ENCODE measurements around the gene PALLD.
"Not testable (repeated sequence)": the region's sequence is repeated elsewhere in the genome, so short reads cannot be mapped to it uniquely, and the experiment has no call there.

PALLD gene

GRCh38 chr4:168489616-168490015 lies 7.2 kb upstream of the PALLD start:
- Histone ChIP-seq H3K4me3 (no peak overlapping the region), H3K27ac (no peak overlapping the region)

GRCh38 chr4:168490711-168491110 lies 6.1 kb upstream of the PALLD start:
- H3K27ac ChIP-seq, result no peak overlapping the region
- no peak overlapping the region for H3K4me3 ChIP-seq

- Histone ChIP-seq H3K27ac (no peak overlapping the region), H3K4me3 (no peak overlapping the region)
Observed at GRCh38 chr4:168491563-168491962, 5.3 kb upstream of the PALLD start.

- Histone ChIP-seq H3K27ac (no peak overlapping the region), H3K4me3 (no peak overlapping the region)
Observed at GRCh38 chr4:168498251-168498650, 1.4 kb downstream of the PALLD start.

- H3K27ac ChIP-seq, result no peak overlapping the region
- no peak overlapping the region for H3K4me3 ChIP-seq
Observed at GRCh38 chr4:168499241-168499640, 2.4 kb downstream of the PALLD start.

GRCh38 chr4:168501407-168501806 lies 4.6 kb downstream of the PALLD start:
- Histone ChIP-seq H3K27ac (no peak overlapping the region), H3K4me3 (no peak overlapping the region)

- H3K27ac ChIP-seq, result peak overlapping the region in 1 of 21 experiments; percentile 31
Observed at GRCh38 chr4:168502861-168503260, 6.0 kb downstream of the PALLD start.

GRCh38 chr4:168503652-168504362 lies 7.0 kb downstream of the PALLD start:
- Histone ChIP-seq H3K27ac (peak overlapping the region in 4 of 21 experiments; percentile 31 to 53 (median 40)), H3K4me3 (no peak overlapping the region)

More at GRCh38 chr4:168502861-168503260, 6.0 kb downstream of the PALLD start:
- no peak overlapping the region for H3K4me3 ChIP-seq

GRCh38 chr4:168504526-168504925 lies 7.7 kb downstream of the PALLD start:
- H3K4me3 ChIP-seq, result no peak overlapping the region
- H3K27ac ChIP-seq, result peak overlapping the region in 1 of 21 experiments; percentile 35

- H3K4me3 ChIP-seq, result no peak overlapping the region
- no peak overlapping the region for H3K27ac ChIP-seq
Observed at GRCh38 chr4:168506014-168506413, 9.2 kb downstream of the PALLD start.

GRCh38 chr4:168507178-168507815 lies 10.4 kb downstream of the PALLD start:
- H3K27ac ChIP-seq, result no peak overlapping the region
- no peak overlapping the region for H3K4me3 ChIP-seq

GRCh38 chr4:168508683-168509082 lies 11.8 kb downstream of the PALLD start:
- H3K27ac ChIP-seq, result no peak overlapping the region
- H3K4me3 ChIP-seq, result no peak overlapping the region

GRCh38 chr4:168509786-168510185 lies 12.9 kb downstream of the PALLD start:
- Histone ChIP-seq H3K4me3 (no peak overlapping the region), H3K27ac (no peak overlapping the region)

GRCh38 chr4:168511780-168512489 lies 15.1 kb downstream of the PALLD start:
- no peak overlapping the region for H3K4me3 ChIP-seq
- no peak overlapping the region for H3K27ac ChIP-seq

GRCh38 chr4:168513826-168514225 lies 17.0 kb downstream of the PALLD start:
- not testable (repeated sequence) for H3K4me3 ChIP-seq, H3K27ac ChIP-seq

GRCh38 chr4:168514249-168514852 lies 17.5 kb downstream of the PALLD start:
- H3K4me3 ChIP-seq, result no peak overlapping the region
- no peak overlapping the region for H3K27ac ChIP-seq

- no peak overlapping the region for H3K27ac ChIP-seq
- H3K4me3 ChIP-seq, result no peak overlapping the region
Observed at GRCh38 chr4:168515222-168516011, 18.6 kb downstream of the PALLD start.

GRCh38 chr4:168516841-168517240 lies 20.0 kb downstream of the PALLD start:
- Histone ChIP-seq H3K27ac (no peak overlapping the region), H3K4me3 (no peak overlapping the region)

- Histone ChIP-seq H3K4me3 (no peak overlapping the region), H3K27ac (no peak overlapping the region)
Observed at GRCh38 chr4:168519576-168519975, 22.7 kb downstream of the PALLD start.

GRCh38 chr4:168521721-168522120 lies 24.9 kb downstream of the PALLD start:
- Histone ChIP-seq H3K4me3 (no peak overlapping the region), H3K27ac (no peak overlapping the region)
